SH-SY5Y (cell line): ENCODE results near the gene CHRD.

Source experiments
- GATA2 ChIP-seq: IDR thresholded peaks from 2 replicates; pipeline ENCODE4 v1.6.1; 2011; ENCODE audit warnings: mild to moderate bottlenecking, low read depth, low read length
- GATA3 ChIP-seq: IDR thresholded peaks from 2 replicates; pipeline ENCODE4 v1.6.1; 2011; ENCODE audit warnings: low read depth, mild to moderate bottlenecking, low read length, moderate library complexity

GRCh38 chr3:184333190-184333589 is 46.7 kb upstream of the CHRD start:
- TF ChIP-seq GATA2: no peak
- no peak for TF ChIP-seq GATA3
